HepG2 (cell line): ENCODE data around the gene SPIRE1. TPM values are rescaled to one million over a fixed set of nuclear protein-coding genes. Genes with fewer than 3 reads are reported as not detected.

Source experiments
- BCL6 ChIP-seq: IDR thresholded peaks from 2 replicates; pipeline ENCODE4 v1.6.1; 2016; ENCODE audit warnings: missing genetic modification reagents, missing compliant biosample characterization
- ESRRA ChIP-seq: sonication (generic); formaldehyde crosslinking; IDR thresholded peaks from 2 replicates; pipeline ENCODE4 v1.5.1; 2020; ENCODE audit warnings: mild to moderate bottlenecking, low read depth, missing genetic modification reagents
- FOXA3 ChIP-seq: IDR thresholded peaks from 2 replicates; pipeline ENCODE4 v1.6.1; 2016; ENCODE audit warnings: missing genetic modification reagents, missing compliant biosample characterization
- FOXJ3 ChIP-seq: sonication (generic); formaldehyde crosslinking; IDR thresholded peaks from 2 replicates; pipeline ENCODE4 v1.4.0; 2020; ENCODE audit warnings: missing genetic modification reagents, mild to moderate bottlenecking, borderline replicate concordance
- GFI1 ChIP-seq: sonication (generic); formaldehyde crosslinking; IDR thresholded peaks from 2 replicates; pipeline ENCODE4 v1.5.0; 2020; ENCODE audit warnings: missing genetic modification reagents, mild to moderate bottlenecking, borderline replicate concordance
- HNF4A ChIP-seq: sonication (generic); formaldehyde crosslinking; IDR thresholded peaks from 2 replicates; pipeline ENCODE4 v1.4.0; 2020; ENCODE audit warnings: missing genetic modification reagents
- IRF2 ChIP-seq: IDR thresholded peaks from 2 replicates; pipeline ENCODE4 v1.6.1; 2018; ENCODE audit warnings: missing genetic modification reagents, missing compliant biosample characterization
- KDM4B ChIP-seq: sonication (generic); formaldehyde crosslinking; IDR thresholded peaks from 2 replicates; pipeline ENCODE4 v1.4.0; 2020; ENCODE audit warnings: missing genetic modification reagents
- KLF9 ChIP-seq: IDR thresholded peaks from 2 replicates; pipeline ENCODE4 v1.6.1; 2016; ENCODE audit warnings: low read depth
- MEF2D ChIP-seq: sonication (generic); formaldehyde crosslinking; IDR thresholded peaks from 2 replicates; pipeline ENCODE4 v1.5.1; 2020; ENCODE audit warnings: mild to moderate bottlenecking, missing genetic modification reagents
- PAX8 ChIP-seq: sonication (generic); formaldehyde crosslinking; IDR thresholded peaks from 2 replicates; pipeline ENCODE4 v1.8.0; 2022; ENCODE audit warnings: mild to moderate bottlenecking, missing genetic modification reagents, borderline replicate concordance
- RXRB ChIP-seq: IDR thresholded peaks from 2 replicates; pipeline ENCODE4 v1.6.1; 2016; ENCODE audit warnings: borderline replicate concordance, missing genetic modification reagents, missing compliant biosample characterization
- SALL1 ChIP-seq: sonication (generic); formaldehyde crosslinking; IDR thresholded peaks from 2 replicates; pipeline ENCODE4 v1.8.0; 2022; ENCODE audit warnings: mild to moderate bottlenecking, missing genetic modification reagents
- SAP130 ChIP-seq: IDR thresholded peaks from 2 replicates; pipeline ENCODE4 v1.6.1; 2016; ENCODE audit warnings: low read depth
- SIN3B ChIP-seq: fragments of 150-350 bp; IDR thresholded peaks from 2 replicates; pipeline ENCODE4 v1.6.1; 2014; ENCODE audit warnings: low read length
- SYNCRIP ChIP-seq: fragments of 200-400 bp; formaldehyde crosslinking; IDR thresholded peaks from 2 replicates; pipeline ENCODE4 v1.6.1; 2018; ENCODE audit warnings: mild to moderate bottlenecking, low read depth, low read length; ENCODE audit not compliant: insufficient read depth
- U2AF1 ChIP-seq: fragments of 200-400 bp; formaldehyde crosslinking; optimal IDR thresholded peaks from 2 replicates; pipeline ENCODE3; 2017; ENCODE audit warnings: mild to moderate bottlenecking, low read depth, low read length
- ZNF556 ChIP-seq: sonication (generic); formaldehyde crosslinking; IDR thresholded peaks from 2 replicates; pipeline ENCODE4 v1.4.0; 2020; ENCODE audit warnings: mild to moderate bottlenecking, missing genetic modification reagents, borderline replicate concordance
- ZNF709 ChIP-seq: sonication (generic); formaldehyde crosslinking; IDR thresholded peaks from 2 replicates; pipeline ENCODE4 v1.5.0; 2020; ENCODE audit warnings: mild to moderate bottlenecking, missing genetic modification reagents
- polyA plus RNA-seq, 8 experiments: library from polyadenylated mRNA; depleted of rRNA in 3 of 8; stranded (reverse) in 7 of 8; unstranded in 1 of 8; fragments of >200 nt; fragmentation: Illumina TruSeq in 4 of 8; extraction: Trizol in 4 of 8; gene quantifications; 2 replicates each; pipeline versions ENCODE4 v1.2.1 to v1.2.3, GENCODE V29; 2011 to 2016; ENCODE audit warnings: low read depth in 4 of 8, missing spikeins in 1 of 8, mixed read lengths in 1 of 8; ENCODE audit not compliant: insufficient read depth in 1 of 8
- total RNA-seq, 5 experiments: library from RNA; depleted of rRNA; stranded (reverse); fragments of >200 nt; fragmentation: Illumina TruSeq; extraction: Trizol; gene quantifications; 2 replicates each; pipeline ENCODE4 v1.2.3, GENCODE V29; 2016; ENCODE audit warnings: low read depth in 1 of 5
- TF ChIP-seq, protein P1 (sequence below): sonication (generic); formaldehyde crosslinking; IDR thresholded peaks from 2 replicates; pipeline ENCODE4 v1.4.0; 2020; ENCODE audit warnings: mild to moderate bottlenecking, missing genetic modification reagents, borderline replicate concordance
- TF ChIP-seq, protein P2 (sequence below): sonication (generic); formaldehyde crosslinking; IDR thresholded peaks from 2 replicates; pipeline ENCODE4 v1.4.0; 2020; ENCODE audit warnings: missing genetic modification reagents, borderline replicate concordance
- TF ChIP-seq, protein P3 (sequence below): sonication (generic); formaldehyde crosslinking; IDR thresholded peaks from 2 replicates; pipeline ENCODE4 v1.8.0; 2023; ENCODE audit warnings: mild to moderate bottlenecking, missing genetic modification reagents
- TF ChIP-seq, protein P4 (sequence below): IDR thresholded peaks from 2 replicates; pipeline ENCODE4 v1.6.1; 2016; ENCODE audit warnings: low read depth
- TF ChIP-seq, protein P5 (sequence below): sonication (generic); formaldehyde crosslinking; IDR thresholded peaks from 2 replicates; pipeline ENCODE4 v1.9.0; 2022; ENCODE audit warnings: low read depth, missing genetic modification reagents

Gene SPIRE1
- total and polyA plus RNA-seq, 2 of the 13 experiments (the other 11 are each of a cell fraction or from before 2014, with no cell fraction given): 9.9 to 21.3 TPM

DNA sequence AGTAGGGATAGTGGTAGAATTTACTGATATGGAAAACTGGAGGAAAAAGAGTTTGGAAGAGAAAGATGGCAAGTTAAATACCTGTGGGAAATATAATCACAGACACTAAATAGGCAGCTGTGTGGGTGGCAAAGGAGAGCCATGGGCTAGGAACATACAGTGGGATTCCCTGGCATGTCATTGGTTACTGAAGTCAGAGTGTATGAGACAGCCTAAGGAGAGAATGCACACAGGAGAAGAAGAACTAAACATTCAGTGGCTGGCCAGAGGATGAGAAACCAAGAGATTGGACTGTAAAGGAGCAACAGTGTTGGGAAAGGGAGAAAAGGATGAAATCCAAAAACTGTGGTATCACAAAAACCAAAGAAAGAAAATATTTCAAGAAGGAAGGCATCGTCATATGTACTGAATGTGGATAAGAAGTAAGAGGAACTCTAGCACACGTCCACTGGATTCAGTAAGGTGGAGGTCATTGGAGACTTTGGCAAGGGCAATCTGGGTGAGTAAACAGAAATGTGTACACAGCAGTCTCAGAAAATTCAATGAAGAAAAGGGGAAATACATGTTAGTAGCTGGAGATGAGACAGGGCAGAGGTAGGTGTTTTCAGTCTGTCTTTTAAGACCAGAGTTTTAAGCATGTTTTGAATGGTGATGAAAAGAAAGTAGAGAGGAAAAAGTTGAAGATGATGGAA, 83.3 kb downstream of the SPIRE1 start (continued):
- peak; percentile 25; the same call in 1 of the 2 replicates for TF ChIP-seq SAP130 (CRISPR knock-in tag)
- 0 out of 2 replicates have a peak, but pooled peaks have one; percentile 36 for TF ChIP-seq ESRRA (CRISPR knock-in tag)
- TF ChIP-seq ZNF556 (CRISPR knock-in tag): no peak
- TF ChIP-seq ZNF709 (CRISPR knock-in tag): no peak
- TF ChIP-seq U2AF1: no peak
- peak; percentile 41; the same call in 1 of the 2 replicates for TF ChIP-seq FOXJ3 (CRISPR knock-in tag)
- TF ChIP-seq, protein P1, sequence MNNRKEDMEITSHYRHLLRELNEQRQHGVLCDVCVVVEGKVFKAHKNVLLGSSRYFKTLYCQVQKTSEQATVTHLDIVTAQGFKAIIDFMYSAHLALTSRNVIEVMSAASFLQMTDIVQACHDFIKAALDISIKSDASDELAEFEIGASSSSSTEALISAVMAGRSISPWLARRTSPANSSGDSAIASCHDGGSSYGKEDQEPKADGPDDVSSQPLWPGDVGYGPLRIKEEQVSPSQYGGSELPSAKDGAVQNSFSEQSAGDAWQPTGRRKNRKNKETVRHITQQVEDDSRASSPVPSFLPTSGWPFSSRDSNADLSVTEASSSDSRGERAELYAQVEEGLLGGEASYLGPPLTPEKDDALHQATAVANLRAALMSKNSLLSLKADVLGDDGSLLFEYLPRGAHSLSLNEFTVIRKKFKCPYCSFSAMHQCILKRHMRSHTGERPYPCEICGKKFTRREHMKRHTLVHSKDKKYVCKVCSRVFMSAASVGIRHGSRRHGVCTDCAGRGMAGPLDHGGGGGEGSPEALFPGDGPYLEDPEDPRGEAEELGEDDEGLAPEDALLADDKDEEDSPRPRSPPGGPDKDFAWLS (CRISPR knock-in tag): no peak
- 0 out of 2 replicates have a peak, but pooled peaks have one; percentile 16 for TF ChIP-seq IRF2 (CRISPR knock-in tag)
- TF ChIP-seq SYNCRIP: no peak
- TF ChIP-seq, protein P2, sequence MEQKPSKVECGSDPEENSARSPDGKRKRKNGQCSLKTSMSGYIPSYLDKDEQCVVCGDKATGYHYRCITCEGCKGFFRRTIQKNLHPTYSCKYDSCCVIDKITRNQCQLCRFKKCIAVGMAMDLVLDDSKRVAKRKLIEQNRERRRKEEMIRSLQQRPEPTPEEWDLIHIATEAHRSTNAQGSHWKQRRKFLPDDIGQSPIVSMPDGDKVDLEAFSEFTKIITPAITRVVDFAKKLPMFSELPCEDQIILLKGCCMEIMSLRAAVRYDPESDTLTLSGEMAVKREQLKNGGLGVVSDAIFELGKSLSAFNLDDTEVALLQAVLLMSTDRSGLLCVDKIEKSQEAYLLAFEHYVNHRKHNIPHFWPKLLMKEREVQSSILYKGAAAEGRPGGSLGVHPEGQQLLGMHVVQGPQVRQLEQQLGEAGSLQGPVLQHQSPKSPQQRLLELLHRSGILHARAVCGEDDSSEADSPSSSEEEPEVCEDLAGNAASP (CRISPR knock-in tag): peak; percentile 22; the same call in 1 of the 2 replicates
- TF ChIP-seq RXRB (CRISPR knock-in tag): peak; percentile 49
- TF ChIP-seq BCL6 (CRISPR knock-in tag): peak; percentile 93
- TF ChIP-seq FOXA3 (CRISPR knock-in tag): peak; percentile 78
- TF ChIP-seq, protein P3, sequence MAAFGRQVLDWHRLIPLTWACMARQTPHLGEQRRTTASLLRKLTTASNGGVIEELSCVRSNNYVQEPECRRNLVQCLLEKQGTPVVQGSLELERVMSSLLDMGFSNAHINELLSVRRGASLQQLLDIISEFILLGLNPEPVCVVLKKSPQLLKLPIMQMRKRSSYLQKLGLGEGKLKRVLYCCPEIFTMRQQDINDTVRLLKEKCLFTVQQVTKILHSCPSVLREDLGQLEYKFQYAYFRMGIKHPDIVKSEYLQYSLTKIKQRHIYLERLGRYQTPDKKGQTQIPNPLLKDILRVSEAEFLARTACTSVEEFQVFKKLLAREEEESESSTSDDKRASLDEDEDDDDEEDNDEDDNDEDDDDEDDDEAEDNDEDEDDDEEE: no peak
- TF ChIP-seq, protein P4, sequence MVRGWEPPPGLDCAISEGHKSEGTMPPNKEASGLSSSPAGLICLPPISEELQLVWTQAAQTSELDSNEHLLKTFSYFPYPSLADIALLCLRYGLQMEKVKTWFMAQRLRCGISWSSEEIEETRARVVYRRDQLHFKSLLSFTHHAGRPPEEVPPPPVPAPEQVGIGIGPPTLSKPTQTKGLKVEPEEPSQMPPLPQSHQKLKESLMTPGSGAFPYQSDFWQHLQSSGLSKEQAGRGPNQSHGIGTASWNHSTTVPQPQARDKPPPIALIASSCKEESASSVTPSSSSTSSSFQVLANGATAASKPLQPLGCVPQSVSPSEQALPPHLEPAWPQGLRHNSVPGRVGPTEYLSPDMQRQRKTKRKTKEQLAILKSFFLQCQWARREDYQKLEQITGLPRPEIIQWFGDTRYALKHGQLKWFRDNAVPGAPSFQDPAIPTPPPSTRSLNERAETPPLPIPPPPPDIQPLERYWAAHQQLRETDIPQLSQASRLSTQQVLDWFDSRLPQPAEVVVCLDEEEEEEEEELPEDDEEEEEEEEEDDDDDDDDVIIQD (CRISPR knock-in tag): peak; percentile 16; the same call in 1 of the 2 replicates
- no peak for TF ChIP-seq SALL1
- TF ChIP-seq GFI1 (CRISPR knock-in tag): peak; percentile 90
- no peak for TF ChIP-seq MEF2D (CRISPR knock-in tag)
- TF ChIP-seq HNF4A (CRISPR knock-in tag): 0 out of 2 replicates have a peak, but pooled peaks have one; percentile 26
- TF ChIP-seq PAX8 (CRISPR knock-in tag): no peak
- no peak for TF ChIP-seq SIN3B
- no peak for TF ChIP-seq KDM4B (CRISPR knock-in tag)
- TF ChIP-seq, protein P5, sequence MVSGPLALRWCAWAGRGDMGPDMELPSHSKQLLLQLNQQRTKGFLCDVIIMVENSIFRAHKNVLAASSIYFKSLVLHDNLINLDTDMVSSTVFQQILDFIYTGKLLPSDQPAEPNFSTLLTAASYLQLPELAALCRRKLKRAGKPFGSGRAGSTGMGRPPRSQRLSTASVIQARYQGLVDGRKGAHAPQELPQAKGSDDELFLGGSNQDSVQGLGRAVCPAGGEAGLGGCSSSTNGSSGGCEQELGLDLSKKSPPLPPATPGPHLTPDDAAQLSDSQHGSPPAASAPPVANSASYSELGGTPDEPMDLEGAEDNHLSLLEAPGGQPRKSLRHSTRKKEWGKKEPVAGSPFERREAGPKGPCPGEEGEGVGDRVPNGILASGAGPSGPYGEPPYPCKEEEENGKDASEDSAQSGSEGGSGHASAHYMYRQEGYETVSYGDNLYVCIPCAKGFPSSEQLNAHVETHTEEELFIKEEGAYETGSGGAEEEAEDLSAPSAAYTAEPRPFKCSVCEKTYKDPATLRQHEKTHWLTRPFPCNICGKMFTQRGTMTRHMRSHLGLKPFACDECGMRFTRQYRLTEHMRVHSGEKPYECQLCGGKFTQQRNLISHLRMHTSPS (CRISPR knock-in tag): no peak
- no peak for TF ChIP-seq KLF9
